HG03103 (cell line): ENCODE measurements around the gene HOXD12.

Experiments used
- ATAC-seq: cut with Tn5 transposase; IDR thresholded peaks from one replicate; pipeline ENCODE4 v1.9.1; 2021; ENCODE audit warnings: low read depth; ENCODE audit not compliant: unreplicated experiment

The HOXD12 gene

DNA sequence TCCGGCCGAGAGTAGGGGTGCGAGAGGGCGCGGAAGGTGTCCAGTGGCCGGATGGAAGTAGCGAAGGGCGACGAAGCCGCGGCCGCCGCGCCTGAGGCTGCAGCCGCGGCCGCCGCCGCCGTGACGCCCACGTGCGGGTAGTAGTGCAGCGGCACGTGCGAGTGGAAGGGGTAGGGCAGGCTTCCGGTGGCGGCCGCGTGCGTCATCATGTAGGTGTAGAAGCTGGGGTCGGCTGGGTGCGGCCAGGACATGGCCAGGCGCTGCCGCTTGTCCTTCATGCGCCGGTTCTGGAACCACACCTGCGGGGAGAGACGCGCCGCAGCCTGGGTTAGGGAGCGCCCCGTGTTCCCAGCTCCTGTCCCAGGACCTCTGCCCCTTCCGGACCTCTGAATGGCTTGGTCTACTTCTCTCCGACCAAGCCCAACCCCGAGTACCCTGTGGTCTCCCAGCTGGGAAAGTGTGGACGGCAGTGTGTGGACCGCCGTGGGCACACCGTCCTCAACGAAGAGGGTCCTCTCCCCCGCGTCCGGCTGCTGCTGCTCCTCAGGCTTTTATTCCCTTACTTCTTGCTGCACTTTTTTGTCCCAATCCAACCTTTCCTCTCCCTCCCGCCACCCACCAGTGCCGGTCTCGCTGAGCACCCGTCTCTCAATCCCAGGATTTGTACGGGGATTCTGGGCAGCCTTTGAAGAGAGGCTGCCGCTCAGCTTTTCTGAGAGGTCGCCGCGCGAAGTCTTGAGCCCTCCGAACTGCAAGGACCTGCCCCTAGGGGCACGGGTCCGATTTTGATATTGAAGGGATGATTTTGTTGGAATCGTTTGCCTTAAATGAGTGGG lies 18.8 kb upstream of the HOXD12 start:
- ATAC-seq, result no peak

- ATAC-seq, result no peak
These were observed 18.2 kb upstream of the HOXD12 start for GRCh38 chr2:176081376-176081836.

- no peak for ATAC-seq
These were observed 17.6 kb upstream of the HOXD12 start for GRCh38 chr2:176081837-176082524.

GRCh38 chr2:176082525-176082823 lies 17.1 kb upstream of the HOXD12 start:
- ATAC-seq, result no peak

DNA sequence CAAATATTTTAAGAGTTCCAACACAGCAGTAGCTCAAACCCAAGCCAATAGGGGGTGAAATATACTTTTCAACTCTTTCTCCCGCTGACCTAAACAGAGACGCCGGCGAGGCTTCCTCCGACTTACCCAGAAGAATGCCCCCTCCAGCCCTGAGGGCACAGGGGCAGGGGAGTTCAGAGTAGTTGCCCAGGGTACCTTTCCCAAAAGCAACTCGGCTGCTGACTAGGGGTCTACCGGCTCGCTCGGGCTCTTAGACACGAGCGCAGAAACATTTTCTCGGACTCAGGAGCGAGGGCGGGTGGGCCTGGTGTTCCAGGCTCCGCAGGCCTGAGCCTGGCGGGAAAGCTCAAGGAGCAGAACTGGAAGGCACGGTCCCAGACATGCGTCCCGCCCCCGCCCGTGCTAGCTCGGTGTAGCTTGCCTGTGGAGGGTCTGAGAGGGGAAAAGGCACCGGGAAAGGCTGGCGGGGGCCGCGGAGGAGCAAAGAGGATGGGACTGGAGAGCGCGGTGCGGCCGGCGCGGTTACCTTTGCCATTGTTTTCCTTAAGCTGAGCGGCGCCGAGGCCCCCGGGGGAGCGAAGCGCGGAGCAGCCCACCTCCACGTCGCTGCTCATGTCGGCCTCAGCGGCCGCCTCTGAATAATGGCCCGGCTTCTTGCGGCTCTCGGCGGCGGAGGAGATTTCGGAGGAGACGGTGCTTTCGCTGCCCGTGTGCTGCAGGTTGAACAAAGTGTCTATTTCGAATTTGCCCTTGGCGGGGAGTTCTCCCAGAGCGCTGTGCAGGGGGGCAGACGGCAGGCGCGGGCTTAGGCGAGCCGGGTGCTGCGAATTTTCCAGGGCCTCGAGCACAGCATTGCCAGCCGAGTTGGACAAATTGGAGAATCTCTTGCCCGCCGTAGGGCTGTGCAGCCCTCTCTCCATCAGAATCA lies 16.5 kb upstream of the HOXD12 start:
- ATAC-seq, result no peak

- ATAC-seq, result no peak
These were observed 15.8 kb upstream of the HOXD12 start, which contains the start of gene EVX2 for GRCh38 chr2:176083796-176084261. TSS of gene EVX2 (minus strand) at chr2:176083962. CDS start at chr2:176083776, 186 bp downstream.

GRCh38 chr2:176084611-176085119 lies 14.9 kb upstream of the HOXD12 start:
- ATAC-seq, result no peak

GRCh38 chr2:176085120-176085788 lies 14.3 kb upstream of the HOXD12 start:
- ATAC-seq, result no peak

GRCh38 chr2:176085861-176086771 lies 13.5 kb upstream of the HOXD12 start:
- ATAC-seq, result no peak

GRCh38 chr2:176087330-176088047 lies 12.1 kb upstream of the HOXD12 start:
- no peak for ATAC-seq

- peak; percentile 48 for ATAC-seq
These were observed 11.3 kb upstream of the HOXD12 start for GRCh38 chr2:176088048-176088936.

GRCh38 chr2:176088937-176089842 lies 10.4 kb upstream of the HOXD12 start:
- no peak for ATAC-seq

- ATAC-seq, result no peak
These were observed 9.7 kb upstream of the HOXD12 start for GRCh38 chr2:176089843-176090395.

GRCh38 chr2:176090862-176091261 lies 8.7 kb upstream of the HOXD12 start:
- ATAC-seq, result no peak

GRCh38 chr2:176091329-176092258 lies 8.0 kb upstream of the HOXD12 start:
- ATAC-seq, result no peak
